Hepatocyte (in vitro differentiated cells): ENCODE results near the gene LRP1B.

Experiments
- CTCF ChIP-seq: fragments of 200-600 bp; sonication (generic); IDR thresholded peaks from 2 replicates; pipeline ENCODE4 v1.5.1; 2016; ENCODE audit warnings: antibody characterized with exemption, mild to moderate bottlenecking; ENCODE audit not compliant: poor library complexity
- EZH2 ChIP-seq: fragments of 200-600 bp; sonication (generic); IDR thresholded peaks from 2 replicates; pipeline ENCODE4 v1.6.1; 2016; ENCODE audit warnings: antibody characterized with exemption, mild to moderate bottlenecking, borderline replicate concordance
- EZH2phosphoT487 ChIP-seq: fragments of 200-600 bp; sonication (generic); IDR thresholded peaks from one replicate; pipeline ENCODE4 v1.6.1; 2018; ENCODE audit warnings: antibody characterized with exemption, mild to moderate bottlenecking, low read depth, moderate library complexity; ENCODE audit not compliant: unreplicated experiment, severe bottlenecking

- no peak for TF ChIP-seq CTCF
- no peak for TF ChIP-seq EZH2
- TF ChIP-seq EZH2phosphoT487: no peak
These were observed 1256.8 kb downstream of the LRP1B start for GRCh38 chr2:140873915-140874531.
